GM13976 (cell line): Measurements from ENCODE around the gene PIGR.

ENCODE experiments used
- DNase-seq: peaks from one replicate; pipeline ENCODE4 v3.0.0; 2012; ENCODE audit warnings: low spot score
- CTCF ChIP-seq: IDR thresholded peaks from 2 replicates; pipeline ENCODE4 v1.5.1; 2012; ENCODE audit warnings: borderline replicate concordance, mild to moderate bottlenecking; ENCODE audit not compliant: insufficient read depth; ENCODE audit errors: extremely low read depth, missing control alignments, control extremely low read depth
- in situ Hi-C: fragments of 300-500 bp; cut with MboI; formaldehyde crosslinking; loops from one replicate; pipeline ENCODE4 v1.12.0; 2022; ENCODE audit warnings: low sequenced_read_pairs, mixed read lengths, inconsistent platforms; ENCODE audit not compliant: unreplicated experiment

The PIGR gene

GRCh38 chr1:206939841-206940587 lies 6.3 kb downstream of the PIGR start:
- DNase-seq: no peak
- no peak for TF ChIP-seq CTCF
- in situ Hi-C loops: no loop called here

GRCh38 chr1:206939131-206939530 lies 7.1 kb downstream of the PIGR start:
- no peak for TF ChIP-seq CTCF
- in situ Hi-C loops: no loop called here
- no peak for DNase-seq

GRCh38 chr1:206937425-206937824 lies 8.8 kb downstream of the PIGR start:
- TF ChIP-seq CTCF: no peak
- DNase-seq: no peak
- in situ Hi-C loops: no loop called here

GRCh38 chr1:206935491-206936067 lies 10.7 kb downstream of the PIGR start:
- peak; percentile 53 for TF ChIP-seq CTCF
- in situ Hi-C loops: no loop called here
- peak; percentile 75 for DNase-seq

GRCh38 chr1:206933333-206933945 lies 12.8 kb downstream of the PIGR start:
- DNase-seq: peak; percentile 80
- peak; percentile 81 for TF ChIP-seq CTCF
- in situ Hi-C loops: no loop called here

GRCh38 chr1:206932177-206932576 lies 14.1 kb downstream of the PIGR start:
- TF ChIP-seq CTCF: no peak
- DNase-seq: no peak
- in situ Hi-C loops: no loop called here
